RPMI8226 (cell line): ENCODE data around the gene CCDC93.

ENCODE experiments used
- DNase-seq: peaks from one replicate; pipeline ENCODE4 v3.0.0-alpha.2; 2015

CCDC93 gene

GRCh38 chr2:117879003-117879402 lies 134.9 kb downstream of the CCDC93 start:
- no peak for DNase-seq

- DNase-seq, result no peak
Observed at GRCh38 chr2:117875786-117876185, 138.1 kb downstream of the CCDC93 start.
